NCI-H1436 (cell line): Measurements from ENCODE around the gene ISM1.
A peak's percentile ranks its signal among the peaks of the same experiment; 100 is the strongest.
"Not testable (repeated sequence)": the region's sequence is repeated elsewhere in the genome, so short reads cannot be mapped to it uniquely, and the experiment has no call there.

Source experiments
- DNase-seq: peaks from one replicate; lab custom pipeline; 2025; lab: John Stamatoyannopoulos, UW

The ISM1 gene

GRCh38 chr20:13221673-13222318 is 722 bp downstream of the ISM1 start:
- DNase-seq, result peak; percentile 46

- DNase-seq, result no peak
Observed at GRCh38 chr20:13222319-13222716, 1.2 kb downstream of the ISM1 start.

DNA sequence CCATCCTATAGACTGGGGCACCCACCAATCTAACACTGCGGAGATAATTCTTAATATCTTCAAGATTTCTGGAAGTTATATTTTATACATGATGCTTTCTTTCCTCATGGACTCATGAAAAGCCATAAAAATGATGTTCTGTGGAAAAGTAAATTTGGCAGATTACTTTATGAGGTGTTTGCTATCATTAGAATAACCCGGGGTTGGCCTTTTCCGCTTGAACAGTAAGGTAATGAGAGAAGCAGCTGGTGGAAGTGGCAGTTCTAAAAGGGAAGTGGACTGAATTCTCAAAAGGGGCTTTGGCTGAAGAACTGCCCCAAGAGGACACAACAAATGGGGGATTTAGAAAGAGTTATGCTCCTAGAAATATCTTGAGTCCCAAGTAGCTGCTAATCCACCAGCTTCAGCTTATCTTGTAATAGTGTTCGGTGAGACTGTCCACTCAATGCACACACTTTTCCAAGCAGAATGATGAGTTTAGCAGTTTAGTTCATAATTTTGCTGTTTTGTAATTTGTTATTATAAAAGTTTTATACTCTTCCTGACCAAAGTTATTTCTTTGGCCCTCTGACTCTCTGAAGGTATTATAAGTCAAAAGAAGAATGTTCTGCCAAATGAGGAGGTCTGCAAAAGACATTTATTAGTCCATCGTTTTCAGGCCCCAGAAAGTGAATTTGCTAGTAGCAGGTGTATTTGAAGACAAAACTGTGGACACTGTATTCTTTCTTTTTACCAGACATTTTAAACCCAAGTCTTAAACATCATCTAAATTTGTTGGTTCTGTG is 2.9 kb downstream of the ISM1 start:
- no peak for DNase-seq

GRCh38 chr20:13226367-13226766 is 5.3 kb downstream of the ISM1 start:
- no peak for DNase-seq

DNA sequence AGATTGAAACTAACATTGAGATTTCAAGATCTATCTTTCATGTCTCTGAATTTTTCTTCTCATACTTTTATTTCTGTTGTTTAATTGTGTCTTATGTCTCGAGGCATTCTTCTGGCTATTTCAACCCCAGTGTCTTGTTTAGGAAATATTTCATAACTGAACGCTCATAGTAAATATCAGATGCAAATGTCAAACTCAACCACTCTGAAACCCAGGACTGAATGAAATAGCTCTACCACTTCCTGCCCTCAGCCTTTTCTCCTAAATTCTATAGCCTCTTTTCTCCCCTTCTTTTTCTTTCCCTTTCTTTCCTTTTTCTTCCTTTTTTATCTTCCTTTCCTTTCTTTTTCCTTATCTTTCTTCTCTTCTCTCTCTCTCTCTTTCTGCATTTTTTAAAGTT is 7.7 kb downstream of the ISM1 start:
- no peak for DNase-seq

DNA sequence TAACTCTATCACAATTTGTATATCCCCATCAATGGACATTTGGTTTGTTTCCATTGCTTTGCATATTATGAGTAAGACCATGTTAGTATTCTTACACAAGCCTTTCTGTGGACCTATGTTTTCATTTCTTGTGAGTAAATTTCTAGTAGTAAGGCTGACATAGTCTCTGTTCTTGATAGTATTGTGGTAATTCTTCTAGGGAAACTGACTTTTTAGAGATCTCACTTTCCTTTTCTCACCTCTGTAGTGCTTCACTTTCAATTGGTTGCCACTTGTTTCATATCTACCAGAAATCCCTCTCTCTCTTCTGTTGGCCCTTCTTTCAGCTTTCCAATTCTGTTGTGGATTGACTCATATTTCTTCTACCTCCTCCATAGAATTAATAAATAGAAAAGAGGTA is 8.5 kb downstream of the ISM1 start:
- no peak for DNase-seq

DNA sequence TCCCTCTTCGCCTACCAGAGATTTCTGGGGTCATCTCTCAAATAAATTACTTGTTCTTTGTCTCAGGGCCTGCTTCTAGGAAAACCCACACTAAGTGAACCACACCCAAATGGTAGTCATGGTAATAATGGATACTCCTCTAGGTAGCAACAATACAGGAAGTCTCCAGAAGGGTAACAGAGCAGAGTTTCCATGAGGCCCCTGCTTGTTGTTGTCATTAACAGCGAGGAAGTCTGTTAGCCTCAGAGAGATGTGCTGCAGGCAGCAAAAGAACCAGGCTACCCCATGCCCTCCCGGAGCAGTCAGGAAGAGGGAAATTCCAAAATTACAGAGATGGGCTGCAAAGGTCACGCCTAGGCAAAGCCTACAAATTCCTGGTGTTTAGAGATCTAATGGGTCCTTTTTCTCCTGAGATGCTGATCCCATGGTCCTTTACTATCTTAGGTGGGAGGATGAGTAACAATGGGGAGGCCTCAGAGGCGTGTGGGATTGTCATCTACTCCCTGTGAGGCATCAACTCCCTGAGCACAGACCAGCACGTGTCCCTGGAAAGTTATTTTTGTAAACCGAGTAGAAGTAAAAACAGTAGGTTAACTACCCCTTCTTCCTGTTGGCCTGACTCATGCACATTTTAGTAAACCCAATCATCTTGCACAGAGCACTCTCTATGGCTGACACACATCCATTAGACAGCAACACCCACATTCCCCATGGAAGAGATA is 10.1 kb downstream of the ISM1 start:
- DNase-seq, result no peak

GRCh38 chr20:13232999-13233398 is 11.9 kb downstream of the ISM1 start:
- no peak for DNase-seq

DNA sequence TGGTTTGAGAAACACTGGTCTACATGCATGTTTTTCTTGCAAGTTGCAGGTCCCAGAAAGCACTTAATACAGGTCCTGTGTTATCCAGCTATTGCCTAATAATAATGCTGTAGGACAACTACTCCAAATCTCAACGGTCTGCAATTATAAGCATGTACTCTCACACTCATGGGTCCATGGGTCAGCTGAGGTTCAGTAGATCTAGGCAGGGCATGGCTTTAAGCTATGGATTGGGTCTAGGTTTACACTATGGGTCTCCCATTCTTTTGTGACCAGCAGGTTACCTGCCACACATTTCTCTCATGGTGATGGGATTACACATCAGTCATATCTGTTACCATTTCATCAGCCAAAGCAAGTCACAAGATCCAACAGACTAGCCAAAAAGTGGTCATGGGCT is 13.9 kb downstream of the ISM1 start:
- DNase-seq, result no peak

DNA sequence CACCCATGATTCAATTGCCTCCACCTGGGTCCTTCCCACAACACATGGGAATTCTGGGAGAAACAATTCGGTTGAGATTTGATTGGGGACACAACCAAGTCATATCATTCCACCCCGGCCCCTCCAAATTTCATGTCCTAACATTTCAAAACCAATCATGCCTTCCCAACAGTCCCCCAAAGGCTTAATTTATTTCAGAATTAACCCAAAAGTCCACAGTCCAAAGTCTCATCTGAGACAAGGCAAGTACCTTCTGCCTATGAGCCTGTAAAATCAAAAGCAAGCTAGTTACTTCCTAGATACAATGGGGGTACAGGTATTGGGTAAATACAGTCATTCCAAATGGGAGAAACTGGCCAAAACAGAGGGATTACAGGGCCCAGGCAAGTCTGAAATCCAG is 15.3 kb downstream of the ISM1 start:
- not testable (repeated sequence) for DNase-seq

DNA sequence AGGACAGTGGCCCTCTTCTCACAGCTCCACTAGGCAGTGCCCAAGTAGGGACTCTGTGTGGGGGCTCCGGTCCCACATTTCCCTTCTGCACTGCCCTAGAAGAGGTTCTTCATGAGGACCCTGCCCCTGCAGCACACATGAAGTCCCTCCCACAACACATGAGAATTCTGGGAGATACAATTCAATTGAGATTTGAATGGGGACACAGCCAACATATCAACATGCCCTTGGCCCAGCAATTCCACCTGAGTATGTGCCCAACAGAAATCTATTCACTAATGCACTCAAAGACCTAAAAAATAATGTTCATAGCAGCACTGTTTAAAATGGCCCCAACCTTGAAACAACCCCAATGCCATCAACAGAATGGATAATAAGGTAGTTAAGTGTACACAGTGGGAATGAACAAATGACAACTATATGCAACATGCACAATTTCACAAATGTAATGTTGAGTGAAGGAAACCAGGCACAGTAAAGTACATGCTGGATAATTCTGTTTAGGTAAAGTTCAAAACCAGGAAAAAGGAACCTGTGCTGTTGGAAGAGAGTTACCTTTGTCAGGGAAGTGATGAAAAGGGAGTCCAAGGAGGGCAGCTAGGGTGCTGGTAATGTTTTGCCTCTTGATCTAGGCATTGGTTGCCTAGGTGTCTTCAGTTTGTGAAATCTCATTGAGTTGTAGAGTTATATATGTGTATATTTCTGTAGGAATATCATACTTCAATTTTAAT is 16.1 kb downstream of the ISM1 start:
- DNase-seq, result no peak

DNA sequence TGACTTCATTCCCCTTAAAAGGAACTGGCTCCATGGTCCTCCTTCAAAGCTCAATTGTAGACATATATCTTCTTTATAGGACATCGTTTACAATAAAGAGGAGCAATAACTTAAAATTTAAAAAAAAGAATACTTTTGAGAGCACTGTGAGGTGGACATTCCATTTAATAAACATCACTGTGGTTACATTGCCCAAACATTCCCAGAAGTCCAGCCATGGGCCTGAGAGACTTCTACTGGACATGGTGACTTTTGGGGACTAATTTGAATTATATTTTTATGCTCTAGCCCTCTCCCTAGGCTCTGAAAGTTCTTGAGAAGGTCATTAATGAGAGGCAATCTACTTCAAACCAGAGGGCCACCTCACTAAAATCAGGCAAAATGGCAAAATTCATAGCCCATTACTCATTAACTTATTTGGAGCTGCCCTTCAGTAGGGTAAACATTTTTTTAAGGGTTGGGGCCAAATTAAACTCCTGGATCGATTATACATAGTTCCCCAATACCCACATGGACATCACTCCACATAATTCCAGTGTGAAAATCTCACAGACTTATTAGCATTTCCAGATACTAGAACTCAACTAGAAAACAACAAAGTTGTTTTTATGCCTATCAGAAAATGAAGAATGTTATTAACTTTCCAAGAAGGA is 17.1 kb downstream of the ISM1 start:
- no peak for DNase-seq

- no peak for DNase-seq
Observed at GRCh38 chr20:13243826-13244376, 22.8 kb downstream of the ISM1 start.

DNA sequence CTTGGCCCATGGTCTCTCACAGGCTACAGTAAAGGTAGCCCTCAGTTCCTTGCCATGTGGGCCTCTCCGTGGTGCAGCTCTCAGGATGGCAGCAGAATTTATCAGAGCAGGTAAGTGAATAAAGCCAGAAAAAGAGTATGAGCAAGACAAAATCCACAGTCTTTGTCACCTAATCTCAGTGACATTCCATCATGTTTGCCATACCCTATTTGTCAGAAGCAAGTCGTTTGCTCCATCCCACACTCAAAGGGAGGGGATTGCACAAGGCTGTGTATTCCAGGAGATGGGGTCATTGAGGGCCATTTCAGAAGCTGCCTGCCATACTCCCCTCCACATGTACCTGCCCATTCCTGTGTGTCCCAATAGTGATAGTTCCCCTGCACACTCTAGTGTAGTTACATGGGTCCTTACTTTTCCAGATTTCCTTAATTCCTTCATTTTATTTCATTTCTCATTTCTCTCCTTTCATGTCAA is 24.2 kb downstream of the ISM1 start:
- DNase-seq, result no peak

GRCh38 chr20:13249118-13249797 is 28.2 kb downstream of the ISM1 start:
- DNase-seq, result no peak

GRCh38 chr20:13249798-13250170 is 28.7 kb downstream of the ISM1 start:
- no peak for DNase-seq

GRCh38 chr20:13250251-13250650 is 29.2 kb downstream of the ISM1 start:
- no peak for DNase-seq

- no peak for DNase-seq
Observed at GRCh38 chr20:13251106-13251903, 30.2 kb downstream of the ISM1 start.

DNA sequence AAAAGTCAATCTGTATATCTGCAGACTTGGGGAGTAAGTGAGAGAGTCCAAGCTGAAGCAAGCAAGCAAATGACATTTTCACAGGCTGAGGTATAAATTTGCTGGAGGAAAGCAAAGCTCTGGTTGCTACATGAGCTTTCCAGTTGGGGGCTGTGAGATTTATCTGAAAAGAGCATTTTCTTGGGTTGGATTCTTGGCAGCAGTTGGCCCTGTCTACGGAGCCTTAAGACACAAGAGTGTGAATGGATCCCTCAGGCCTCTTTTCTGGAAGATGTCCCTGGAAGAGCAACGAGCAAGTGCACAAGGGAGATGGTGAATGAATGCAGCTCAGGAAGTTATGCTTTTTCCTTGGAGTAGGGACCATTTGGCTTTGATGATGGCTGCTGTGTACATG is 30.8 kb downstream of the ISM1 start:
- no peak for DNase-seq

DNA sequence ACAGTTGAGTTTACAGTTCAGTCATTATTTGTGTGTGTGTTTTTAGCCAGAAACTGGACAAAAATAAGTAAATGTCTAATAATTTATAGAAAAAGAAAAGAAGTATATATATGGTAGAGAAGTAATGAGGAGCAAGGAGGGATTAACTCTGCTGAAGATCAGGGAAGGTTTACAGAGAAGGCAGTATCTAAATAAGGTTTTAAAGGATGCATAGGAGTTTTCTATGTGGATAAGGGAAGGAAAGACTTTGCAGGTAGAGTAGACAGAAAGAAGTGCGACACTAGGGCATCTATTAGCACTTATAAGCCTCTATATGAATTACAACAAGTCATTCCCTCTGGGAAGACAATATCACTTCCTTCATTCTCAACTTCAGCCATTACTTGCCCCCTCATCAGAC is 34.3 kb downstream of the ISM1 start:
- DNase-seq, result no peak
